Epithelial cell of prostate (primary cell): ENCODE results near the gene DRC7.
"Not testable (repeated sequence)": the region's sequence is repeated elsewhere in the genome, so short reads cannot be mapped to it uniquely, and the experiment has no call there.

Experiments used
- DNase-seq: peaks from one replicate; pipeline ENCODE4 v3.0.0-alpha.2; 2011; ENCODE audit warnings: low read depth, low spot score
- H3K27ac ChIP-seq: fragments of 450-650 bp; 2 replicates; pipeline ENCODE4 v1.5.1; 2017; ENCODE audit warnings: mild to moderate bottlenecking

The DRC7 gene

DNA sequence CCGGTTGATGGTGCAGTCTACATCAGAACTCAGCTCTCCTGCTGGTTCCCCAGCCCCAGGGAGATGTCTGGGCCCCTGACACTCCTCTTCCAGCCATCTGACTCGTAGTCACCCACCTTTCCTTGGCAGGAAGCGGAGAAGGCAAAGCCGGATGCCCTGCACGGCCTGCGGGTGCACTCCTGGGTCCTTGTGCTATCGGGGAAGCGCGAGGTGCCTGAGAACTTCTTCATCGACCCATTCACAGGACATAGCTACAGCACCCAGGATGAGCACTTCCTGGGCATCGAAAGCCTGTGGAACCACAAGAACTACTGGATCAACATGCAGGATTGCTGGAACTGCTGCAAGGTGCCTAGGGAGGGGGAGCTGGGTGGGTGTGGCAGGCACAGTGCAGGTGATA lies 12.7 kb downstream of the DRC7 start:
- H3K27ac ChIP-seq, result no peak overlapping the region
- DNase-seq, result no peak

DNA sequence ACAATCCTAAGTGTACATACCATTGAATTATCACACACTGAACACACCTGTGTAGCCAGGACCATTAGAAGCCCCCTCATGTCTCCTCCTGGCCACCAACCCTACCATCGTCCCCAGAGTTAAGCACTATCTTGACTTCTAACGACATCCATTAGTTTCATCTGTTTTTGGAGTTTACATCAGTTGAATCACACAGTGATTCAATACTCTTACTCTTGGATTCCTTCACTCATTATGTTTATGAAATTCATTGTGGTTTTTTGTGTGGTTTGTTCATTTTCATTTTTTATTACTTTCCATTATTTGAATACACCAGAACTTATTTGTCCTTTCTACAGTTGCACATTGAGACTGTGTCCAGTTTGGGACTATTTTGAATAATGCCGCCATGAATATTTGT lies 13.6 kb downstream of the DRC7 start:
- DNase-seq, result no peak
- no peak overlapping the region for H3K27ac ChIP-seq

DNA sequence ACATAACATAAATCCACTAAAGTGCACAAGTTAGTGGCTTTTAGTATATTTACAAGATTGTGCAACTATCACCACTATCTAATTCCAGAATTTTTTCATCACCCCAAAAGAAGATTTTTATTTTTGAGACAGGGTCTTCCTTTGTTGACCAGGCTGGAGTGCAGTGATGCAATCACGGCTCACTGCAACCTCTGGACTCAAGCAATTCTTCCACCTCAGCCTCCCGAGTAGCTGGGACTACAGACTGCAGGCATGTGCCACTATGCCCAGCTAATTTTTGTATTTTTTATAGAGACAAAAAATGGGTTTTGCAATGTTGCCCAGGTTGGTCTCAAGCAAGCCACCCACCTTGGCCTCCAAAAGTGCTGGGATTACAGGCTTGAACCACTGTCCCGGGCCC lies 15.1 kb downstream of the DRC7 start:
- no peak overlapping the region for H3K27ac ChIP-seq

DNA sequence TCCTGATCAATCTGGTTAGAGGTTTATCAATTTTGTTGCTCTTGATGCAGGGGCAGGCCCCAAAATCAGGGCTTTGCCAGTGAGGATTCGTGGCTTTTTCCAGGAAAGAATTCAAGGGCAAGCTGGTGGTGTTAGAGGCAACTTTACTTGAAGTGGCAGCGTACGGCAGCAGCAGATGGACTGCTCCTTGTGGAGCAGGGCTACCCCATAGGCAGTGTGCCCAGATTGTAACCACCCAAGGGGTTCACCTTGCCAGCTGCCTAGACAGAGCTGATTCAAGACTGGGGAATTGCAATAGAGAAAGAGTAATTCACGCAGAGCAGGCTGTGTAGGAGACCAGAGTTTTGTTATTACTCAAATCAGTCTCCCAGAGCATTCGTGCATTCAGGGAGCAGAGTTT lies 16.7 kb downstream of the DRC7 start:
- no peak for DNase-seq

More for the DNA sequence above, 15.1 kb downstream of the DRC7 start:
- no peak for DNase-seq

DNA sequence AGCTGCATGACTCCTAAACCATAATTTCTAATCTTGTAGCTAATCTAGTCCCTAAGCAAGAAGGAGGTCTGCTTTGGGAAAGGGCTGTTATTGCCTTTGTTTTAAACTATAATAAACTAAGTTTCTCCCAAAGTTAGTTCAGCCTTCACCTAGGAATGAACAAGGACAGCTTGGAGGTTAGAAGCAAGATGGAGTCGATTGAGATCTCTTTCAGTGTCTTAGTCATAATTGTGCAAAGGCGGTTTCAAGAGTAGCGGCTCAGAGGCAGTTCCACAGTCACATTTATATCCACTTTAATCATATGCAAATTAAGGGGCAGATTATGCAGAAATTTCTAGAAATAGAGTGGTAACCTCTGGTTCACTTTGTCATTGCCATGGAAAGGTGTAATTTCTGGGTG lies 17.4 kb downstream of the DRC7 start:
- H3K27ac ChIP-seq, result no peak overlapping the region
- no peak for DNase-seq

More for the DNA sequence above, 16.7 kb downstream of the DRC7 start:
- H3K27ac ChIP-seq, result no peak overlapping the region

DNA sequence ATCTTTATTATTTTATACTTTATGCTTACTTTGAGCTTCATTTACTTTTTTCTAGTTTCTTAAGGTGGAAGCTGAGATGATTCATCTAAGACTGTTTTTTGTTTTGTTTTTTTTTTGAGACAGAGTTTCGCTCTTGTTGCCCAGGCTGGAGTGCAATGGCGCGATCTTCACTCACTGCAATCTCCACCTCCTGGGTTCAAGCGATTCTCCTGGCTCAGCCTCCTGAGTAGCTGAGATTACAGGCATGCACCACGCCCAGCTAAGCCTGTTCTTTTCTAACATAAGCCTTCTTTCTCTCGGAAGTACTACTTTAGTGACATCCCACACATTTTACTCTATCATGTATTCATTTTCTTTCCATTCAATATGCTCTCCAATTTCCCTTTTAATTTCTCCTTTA lies 18.0 kb downstream of the DRC7 start:
- H3K27ac ChIP-seq, DNase-seq: not testable (repeated sequence)

DNA sequence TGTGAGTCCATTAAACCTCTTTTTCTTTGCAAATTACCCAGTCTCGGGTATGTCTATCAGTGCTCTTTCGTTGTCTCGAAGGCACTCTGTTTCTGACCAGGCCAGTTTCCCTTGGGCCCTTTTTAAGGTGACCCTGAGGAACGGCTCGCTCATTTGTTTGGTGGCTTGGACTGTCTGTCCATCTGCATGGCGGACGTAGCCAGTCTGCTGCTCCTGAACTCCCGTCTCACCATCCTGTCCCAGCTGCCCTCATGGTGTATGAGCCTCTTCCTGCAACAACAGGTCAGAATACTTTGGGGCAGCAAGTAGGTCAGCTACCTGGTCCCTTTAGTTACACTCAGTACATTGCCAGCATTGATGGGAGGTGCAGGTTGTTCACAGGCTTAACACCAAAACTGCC lies 19.0 kb downstream of the DRC7 start:
- no peak overlapping the region for H3K27ac ChIP-seq
- no peak for DNase-seq

DNA sequence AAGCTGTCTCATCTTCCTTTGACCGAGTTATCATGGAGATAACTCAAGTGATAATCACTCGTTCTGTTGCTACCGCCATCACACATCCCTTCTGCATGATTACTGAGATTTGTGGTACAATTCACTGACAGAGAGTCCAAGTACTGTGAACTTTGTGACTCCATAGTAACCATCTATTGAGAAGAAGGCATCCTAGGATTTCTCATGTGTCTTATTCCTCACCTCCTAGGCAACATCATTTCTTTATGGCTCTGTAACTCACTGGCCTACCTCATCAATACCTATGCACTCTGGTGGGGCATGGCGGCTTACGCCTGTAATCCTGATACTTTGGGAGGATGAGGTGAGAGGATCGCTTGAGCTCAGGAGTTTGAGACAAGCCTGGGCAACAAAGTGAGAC lies 19.4 kb downstream of the DRC7 start:
- no peak for DNase-seq

DNA sequence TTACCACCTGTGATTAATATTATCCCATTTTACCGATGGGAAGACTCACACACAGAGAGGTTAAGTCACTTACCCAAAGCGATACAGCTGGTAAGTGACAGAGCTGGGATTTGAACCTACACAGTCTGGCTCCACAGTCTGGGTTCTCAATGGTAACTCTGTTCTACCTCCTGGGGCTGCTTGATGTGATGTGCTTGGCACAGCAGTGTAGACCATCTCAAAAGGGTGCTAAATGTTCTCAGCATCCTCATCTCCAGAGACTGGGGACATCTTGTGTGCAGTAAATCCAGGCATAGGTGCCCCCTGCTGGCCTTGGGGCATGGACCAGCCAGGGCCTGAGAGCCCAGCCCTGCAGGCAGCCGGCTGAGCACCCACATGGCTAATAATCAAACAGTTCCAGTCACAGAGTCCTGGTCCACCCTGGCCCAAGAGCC lies 25.6 kb downstream of the DRC7 start:
- no peak for DNase-seq
- H3K27ac ChIP-seq, result no peak overlapping the region

More for the DNA sequence above, 19.4 kb downstream of the DRC7 start:
- no peak overlapping the region for H3K27ac ChIP-seq

DNA sequence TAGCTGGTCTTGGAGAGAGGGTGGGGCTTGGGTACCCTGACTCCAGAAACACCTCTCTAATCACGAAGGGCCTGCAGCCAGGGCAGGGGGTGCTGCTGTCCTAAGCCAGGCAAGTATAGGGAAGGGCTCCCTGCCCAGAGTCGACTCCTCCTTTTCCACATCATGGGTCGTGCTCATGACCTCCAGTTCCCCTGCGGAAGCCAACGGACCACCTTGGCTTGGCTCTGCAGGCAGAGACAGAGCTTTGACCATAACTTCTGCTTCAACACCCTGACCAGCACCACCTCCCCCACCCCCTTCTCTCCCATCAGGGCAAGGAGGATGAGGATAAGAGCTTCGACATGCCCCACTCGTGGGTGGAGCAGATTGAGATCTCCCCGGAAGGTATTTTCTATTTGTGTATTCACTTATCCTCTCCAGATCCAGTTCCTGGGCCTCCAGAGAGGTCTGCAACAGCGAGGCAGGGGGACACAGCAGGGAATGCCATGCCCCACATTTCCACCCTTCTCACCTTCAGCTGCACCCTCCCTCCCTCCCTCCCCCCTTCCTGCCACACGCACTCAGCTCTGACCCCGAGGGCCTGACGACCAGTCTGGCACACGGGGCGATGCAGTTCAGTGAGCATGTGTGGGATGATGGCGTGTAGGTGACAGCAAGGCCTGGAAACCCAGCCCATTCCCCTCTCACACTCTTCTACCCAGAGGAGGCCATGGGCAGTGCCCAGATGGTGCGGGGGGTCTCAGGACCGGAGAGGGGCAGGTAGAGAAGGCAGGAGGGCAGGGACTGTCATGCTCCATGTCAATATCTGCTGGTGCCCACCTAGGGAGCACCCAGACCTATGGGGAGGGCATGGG lies 27.0 kb downstream of the DRC7 start:
- no peak for DNase-seq
- H3K27ac ChIP-seq, result no peak overlapping the region

DNA sequence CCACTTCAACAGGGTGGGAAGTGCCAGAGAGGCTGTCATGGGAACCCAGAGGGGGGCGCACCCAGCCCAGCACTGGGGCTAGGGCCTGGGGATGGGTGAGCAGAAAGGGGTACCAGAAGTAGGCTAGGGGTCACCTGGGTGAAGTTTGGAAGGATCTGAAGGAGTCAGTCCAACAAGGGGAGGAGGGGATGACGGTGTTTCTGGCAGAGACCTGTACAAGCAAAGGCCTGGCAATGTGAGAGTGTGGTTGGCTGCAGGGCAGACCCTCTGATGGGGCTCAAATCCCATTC lies 27.5 kb downstream of the DRC7 start:
- no peak overlapping the region for H3K27ac ChIP-seq
- no peak for DNase-seq

DNA sequence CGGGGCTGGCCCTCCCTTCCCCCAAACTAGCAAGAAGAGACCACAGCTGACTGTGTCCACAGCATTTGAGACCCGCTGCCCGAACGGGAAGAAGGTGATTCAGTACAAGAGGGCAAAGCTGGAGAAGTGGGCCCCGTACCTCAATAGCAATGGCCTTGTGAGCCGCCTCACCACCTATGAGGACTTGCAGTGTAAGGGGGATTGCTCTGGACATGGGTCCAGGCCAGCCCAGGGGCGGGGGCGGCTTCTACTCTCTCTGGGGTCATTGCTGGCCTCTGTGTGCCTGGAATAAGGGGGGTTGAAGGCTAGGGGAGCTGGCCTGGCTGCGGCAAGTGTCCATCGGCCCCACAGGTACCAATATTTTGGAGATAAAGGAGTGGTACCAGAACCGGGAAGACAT lies 28.0 kb downstream of the DRC7 start:
- no peak overlapping the region for H3K27ac ChIP-seq

DNA sequence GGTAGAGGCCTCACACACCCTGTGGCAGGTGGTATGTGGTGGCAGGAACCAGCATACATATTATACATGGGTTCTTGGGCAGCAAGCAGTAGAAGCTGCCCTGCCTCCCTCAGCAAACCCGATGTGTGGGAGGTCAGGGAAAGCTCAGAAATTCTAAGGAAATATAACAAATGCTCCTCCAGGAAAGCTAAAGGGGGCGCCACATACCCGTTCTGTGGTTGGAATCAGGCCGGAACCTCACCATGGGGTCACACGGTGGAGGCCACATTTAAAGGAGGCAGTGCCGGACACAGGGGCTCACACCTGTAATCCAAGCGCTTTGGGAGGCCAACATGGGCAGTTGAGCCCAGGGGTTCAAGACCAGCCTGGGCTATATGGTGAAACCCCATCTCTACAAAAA lies 28.6 kb downstream of the DRC7 start:
- H3K27ac ChIP-seq, result no peak overlapping the region
- DNase-seq, result no peak

More for the DNA sequence above, 28.0 kb downstream of the DRC7 start:
- no peak for DNase-seq

DNA sequence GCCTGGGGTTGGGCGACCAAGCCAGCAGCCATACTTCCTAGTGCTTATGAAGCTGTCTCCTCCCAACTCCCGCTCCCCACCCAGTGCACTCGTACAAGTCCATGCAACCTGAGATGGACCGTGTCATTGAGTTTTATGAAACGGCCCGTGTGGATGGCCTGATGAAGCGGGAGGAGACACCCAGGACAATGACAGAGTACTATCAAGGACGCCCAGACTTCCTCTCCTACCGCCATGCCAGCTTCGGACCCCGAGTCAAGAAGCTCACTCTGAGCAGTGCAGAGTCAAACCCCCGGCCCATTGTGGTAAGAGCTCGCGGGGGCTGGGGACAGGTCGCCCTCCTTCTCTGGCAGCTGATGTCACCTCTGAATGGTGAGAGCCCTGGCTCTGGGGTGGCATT lies 29.9 kb downstream of the DRC7 start:
- H3K27ac ChIP-seq, result no peak overlapping the region
- no peak for DNase-seq

DNA sequence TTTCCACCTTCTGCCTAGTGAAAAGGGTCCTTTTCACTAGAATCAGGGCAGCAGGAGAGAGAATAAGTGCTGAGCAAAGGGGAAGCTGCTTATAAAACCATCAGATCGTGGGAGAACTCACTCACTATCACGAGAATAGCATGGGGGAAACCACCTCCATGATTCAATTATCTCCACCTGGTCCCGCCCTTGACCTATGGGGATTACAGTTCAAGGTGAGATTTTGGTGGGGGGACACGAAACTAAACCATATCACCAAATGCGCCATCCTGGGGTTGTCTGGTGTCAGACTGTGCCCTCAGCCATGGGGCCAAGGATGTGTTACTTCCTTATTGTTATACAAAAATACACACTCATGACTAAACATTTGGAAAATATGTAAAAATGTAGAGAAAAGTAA lies 30.5 kb downstream of the DRC7 start:
- no peak overlapping the region for H3K27ac ChIP-seq
- no peak for DNase-seq

DNA sequence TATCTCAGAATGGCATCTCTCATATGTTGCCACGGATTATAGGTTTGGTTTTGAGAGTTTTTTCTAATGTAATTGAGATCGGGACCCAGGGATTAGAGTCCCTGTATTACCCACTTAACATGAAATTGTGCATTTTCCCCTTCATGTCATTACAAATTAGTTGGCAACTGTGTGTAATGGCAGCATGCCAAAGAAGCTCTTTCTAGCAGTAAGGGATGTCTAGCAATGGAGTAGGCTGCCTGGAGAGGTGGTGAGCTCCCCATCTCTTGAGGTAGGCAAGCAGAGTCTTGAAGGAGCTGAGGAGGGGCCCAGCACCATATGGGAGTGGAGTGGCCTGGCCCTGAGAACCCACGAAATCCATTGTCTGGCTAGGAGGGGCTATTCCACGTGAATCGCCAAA lies 30.9 kb downstream of the DRC7 start:
- no peak overlapping the region for H3K27ac ChIP-seq
- DNase-seq, result no peak

DNA sequence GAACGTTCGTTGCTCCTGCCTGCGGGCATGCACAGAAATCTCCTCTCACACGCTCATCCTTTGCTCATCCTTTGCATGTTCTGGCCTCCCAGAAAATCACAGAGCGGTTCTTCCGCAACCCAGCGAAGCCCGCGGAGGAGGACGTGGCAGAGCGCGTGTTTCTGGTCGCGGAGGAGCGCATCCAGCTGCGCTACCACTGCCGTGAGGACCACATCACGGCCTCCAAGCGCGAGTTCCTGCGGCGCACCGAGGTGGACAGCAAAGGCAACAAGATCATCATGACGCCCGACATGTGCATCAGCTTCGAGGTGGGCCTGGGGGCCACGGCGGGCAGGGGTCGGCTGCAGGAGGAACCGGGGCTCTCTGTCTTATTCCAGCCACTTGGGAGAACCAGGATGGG lies 31.4 kb downstream of the DRC7 start:
- no peak overlapping the region for H3K27ac ChIP-seq
- no peak for DNase-seq

DNA sequence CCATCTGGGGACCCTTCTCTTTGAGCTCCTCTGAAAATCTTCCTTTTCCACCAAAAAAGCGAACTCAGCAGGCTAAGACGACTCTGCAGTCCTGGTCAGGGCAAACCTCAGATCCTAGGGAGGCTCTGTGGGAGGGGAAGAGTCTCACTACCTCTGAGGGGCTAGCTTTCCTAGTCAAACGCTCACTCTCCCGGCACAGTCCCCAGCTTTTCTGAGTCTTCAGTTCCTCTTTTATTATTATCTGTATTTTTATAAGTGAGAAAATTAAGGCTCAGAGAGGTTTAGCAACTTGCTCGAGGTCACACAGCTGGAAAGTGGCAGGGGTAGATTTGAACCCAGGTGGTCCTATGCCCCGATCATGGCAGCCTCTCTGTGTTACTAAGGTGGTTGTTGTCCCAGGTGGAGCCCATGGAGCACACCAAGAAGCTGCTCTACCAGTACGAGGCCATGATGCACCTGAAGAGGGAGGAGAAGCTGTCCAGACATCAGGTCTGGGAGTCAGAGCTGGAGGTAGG lies 31.9 kb downstream of the DRC7 start:
- DNase-seq, result no peak
- H3K27ac ChIP-seq, result no peak overlapping the region

DNA sequence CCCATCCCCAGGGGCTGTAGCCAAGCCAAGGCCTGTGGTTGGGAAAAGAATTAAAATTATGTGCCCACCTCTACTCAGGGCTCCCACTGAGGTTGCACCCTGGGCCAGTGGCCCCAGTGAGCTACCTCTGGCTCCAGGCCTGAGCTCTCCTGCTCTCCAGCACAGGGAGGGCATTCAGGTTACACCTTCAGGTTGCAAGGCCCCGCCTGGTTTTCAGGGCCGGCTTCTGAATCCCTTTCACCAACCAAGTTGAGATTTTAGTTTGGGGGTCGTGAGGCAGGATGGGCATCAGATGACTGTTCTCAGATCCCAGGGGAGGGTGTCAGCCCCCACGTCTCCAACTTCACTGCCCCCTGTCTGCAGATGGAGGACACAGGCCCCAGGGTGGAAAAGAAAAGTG lies 33.0 kb downstream of the DRC7 start:
- no peak for DNase-seq
- no peak overlapping the region for H3K27ac ChIP-seq

DNA sequence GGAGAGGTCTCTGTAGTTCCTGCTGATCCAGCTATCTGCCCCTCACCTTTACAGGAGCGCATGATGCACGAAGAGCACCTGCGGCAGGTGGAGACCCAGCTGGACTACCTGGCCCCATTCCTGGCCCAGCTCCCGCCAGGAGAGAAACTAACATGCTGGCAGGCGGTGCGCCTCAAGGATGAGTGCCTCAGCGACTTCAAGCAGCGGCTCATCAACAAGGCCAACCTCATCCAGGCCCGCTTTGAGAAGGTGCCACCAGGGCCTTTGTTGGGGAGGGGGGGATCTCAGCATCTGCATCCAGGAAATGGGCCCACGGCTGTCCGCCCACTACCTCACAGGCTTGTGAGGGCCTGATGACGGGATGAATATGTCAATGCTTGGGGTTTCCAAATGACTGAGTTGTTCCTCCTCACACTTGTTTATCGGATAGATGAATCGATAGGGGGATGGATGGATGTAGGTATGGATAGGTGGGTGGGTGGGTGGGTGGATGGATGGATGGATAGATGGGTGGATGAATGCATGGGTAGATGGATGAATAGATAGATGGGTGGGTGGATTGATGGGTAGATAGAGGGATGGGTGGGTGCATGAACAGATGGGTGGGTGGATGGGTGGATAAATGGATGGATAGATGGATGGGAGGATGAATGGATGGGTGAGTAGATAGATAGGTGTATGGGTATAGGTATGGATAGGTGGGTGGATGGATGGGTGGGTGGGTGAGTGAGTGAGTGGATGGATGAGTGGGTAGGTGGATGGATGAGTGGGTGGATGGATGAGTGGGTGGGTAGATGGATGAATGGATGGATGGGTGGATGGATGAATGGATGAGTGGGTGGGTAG lies 34.0 kb downstream of the DRC7 start:
- DNase-seq, result no peak
- no peak overlapping the region for H3K27ac ChIP-seq

DNA sequence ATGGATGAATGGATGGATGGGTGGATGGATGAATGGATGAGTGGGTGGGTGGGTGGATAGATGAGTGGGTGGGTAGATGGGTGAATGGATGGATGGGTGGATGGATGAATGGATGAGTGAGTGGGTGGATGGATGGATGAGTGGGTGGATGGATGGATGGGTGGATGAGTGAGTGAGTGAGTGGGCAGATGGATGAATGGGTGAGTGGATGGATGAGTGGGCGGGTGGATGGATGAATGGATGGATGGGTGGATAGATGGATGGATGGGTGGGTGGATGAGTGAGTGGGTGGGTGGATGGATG lies 34.5 kb downstream of the DRC7 start:
- no peak for DNase-seq
- H3K27ac ChIP-seq, result no peak overlapping the region

DNA sequence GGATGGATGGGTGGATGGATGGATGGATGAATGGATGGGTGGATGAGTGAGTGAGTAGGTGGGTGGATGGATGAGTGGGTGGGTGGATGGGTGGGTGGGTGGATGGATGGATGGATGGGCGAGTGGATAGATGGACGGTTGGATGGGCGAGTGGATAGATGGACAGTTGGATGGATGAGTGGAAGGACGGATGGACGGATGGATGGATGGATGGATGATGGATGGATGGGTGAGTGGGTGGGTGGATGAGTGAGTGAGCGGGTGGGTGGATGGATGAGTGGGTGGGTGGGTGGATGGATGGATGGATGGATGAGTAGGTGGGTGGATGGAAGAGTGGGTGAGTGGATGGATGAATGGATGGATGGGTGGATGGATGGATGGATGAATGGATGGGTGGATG lies 35.2 kb downstream of the DRC7 start:
- DNase-seq, H3K27ac ChIP-seq: not testable (repeated sequence)
